GM13976 (cell line): ENCODE measurements around the gene KRT72.

Experiments
- DNase-seq: peaks from one replicate; pipeline ENCODE4 v3.0.0; 2012; ENCODE audit warnings: low spot score
- CTCF ChIP-seq: IDR thresholded peaks from 2 replicates; pipeline ENCODE4 v1.5.1; 2012; ENCODE audit warnings: borderline replicate concordance, mild to moderate bottlenecking; ENCODE audit not compliant: insufficient read depth; ENCODE audit errors: extremely low read depth, missing control alignments, control extremely low read depth
- in situ Hi-C: fragments of 300-500 bp; cut with MboI; formaldehyde crosslinking; loops from one replicate; pipeline ENCODE4 v1.12.0; 2022; ENCODE audit warnings: low sequenced_read_pairs, mixed read lengths, inconsistent platforms; ENCODE audit not compliant: unreplicated experiment

KRT72 gene

GRCh38 chr12:52636592-52637258 lies 35.5 kb upstream of the KRT72 start:
- TF ChIP-seq CTCF, result no peak
- no peak for DNase-seq
- in situ Hi-C loops, result no loop called here

- TF ChIP-seq CTCF, result no peak
- no peak for DNase-seq
- in situ Hi-C loops, result no loop called here
Measured at GRCh38 chr12:52636189-52636588, 34.9 kb upstream of the KRT72 start.

- no peak for TF ChIP-seq CTCF
- no peak for DNase-seq
- in situ Hi-C loops, result no loop called here
Measured at GRCh38 chr12:52634266-52635056, 33.2 kb upstream of the KRT72 start.

- in situ Hi-C loops, result no loop called here
- no peak for DNase-seq
- TF ChIP-seq CTCF, result no peak
Measured at GRCh38 chr12:52633383-52633782, 32.1 kb upstream of the KRT72 start.

- in situ Hi-C loops, result no loop called here
- no peak for DNase-seq
- no peak for TF ChIP-seq CTCF
Measured at GRCh38 chr12:52632656-52633055, 31.4 kb upstream of the KRT72 start.

- in situ Hi-C loops, result no loop called here
- DNase-seq, result no peak
- no peak for TF ChIP-seq CTCF
Measured at GRCh38 chr12:52631676-52632459, 30.6 kb upstream of the KRT72 start.
